PFSK-1 (cell line): ENCODE data around the gene TEPSIN.

Source experiments
- FOXP2 ChIP-seq: optimal IDR thresholded peaks from 2 replicates; pipeline ENCODE3; 2011; ENCODE audit warnings: borderline replicate concordance, control low read depth, inconsistent platforms; ENCODE audit not compliant: insufficient read depth; ENCODE audit errors: extremely low read length, extremely low read depth
- POLR2AphosphoS5 ChIP-seq: IDR thresholded peaks from 2 replicates; pipeline ENCODE4 v1.6.1; 2012; ENCODE audit warnings: low read depth, mild to moderate bottlenecking, control low read depth, low read length, moderate library complexity
- SIN3A ChIP-seq: IDR thresholded peaks from 2 replicates; pipeline ENCODE4 v1.6.1; 2012; ENCODE audit warnings: mild to moderate bottlenecking, low read length, moderate library complexity, borderline replicate concordance; ENCODE audit not compliant: insufficient read depth
- TAF1 ChIP-seq: IDR thresholded peaks from 2 replicates; pipeline ENCODE4 v1.6.1; 2012; ENCODE audit warnings: low read length, control low read depth, borderline replicate concordance; ENCODE audit not compliant: insufficient read depth
- TF ChIP-seq, protein P1 (sequence below), 2 experiments: IDR thresholded peaks; 2 replicates each; pipeline versions ENCODE4 v1.6.1 to v1.8.0; 2011 to 2012; ENCODE audit warnings: low read depth in 2 of 2, low read length in 2 of 2, control low read depth in 1 of 2, inconsistent platforms in 1 of 2, mild to moderate bottlenecking in 1 of 2, moderate library complexity in 1 of 2; ENCODE audit not compliant: insufficient read depth in 1 of 2

TEPSIN gene

DNA sequence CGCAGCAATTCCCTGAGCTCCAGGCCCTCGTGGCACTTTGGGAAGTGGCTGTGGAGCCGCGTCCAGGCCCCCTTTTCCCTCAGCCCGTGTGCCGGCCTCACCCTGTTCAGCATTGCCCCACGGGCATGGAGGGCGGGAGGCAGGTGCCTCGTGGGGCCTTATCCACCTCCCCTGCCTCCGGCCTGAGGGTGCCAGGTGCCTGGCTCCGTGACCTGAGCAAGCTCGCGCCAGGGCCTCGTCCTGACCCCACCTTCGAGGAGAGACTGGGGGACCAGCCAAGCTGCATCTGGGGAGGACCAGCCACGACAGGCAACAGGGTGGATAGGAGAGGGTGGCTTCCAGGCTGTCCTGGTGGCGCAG, 45.8 kb downstream of the TEPSIN start:
- no peak for TF ChIP-seq SIN3A
- TF ChIP-seq TAF1: no peak
- TF ChIP-seq FOXP2: no peak
- TF ChIP-seq, protein P1, sequence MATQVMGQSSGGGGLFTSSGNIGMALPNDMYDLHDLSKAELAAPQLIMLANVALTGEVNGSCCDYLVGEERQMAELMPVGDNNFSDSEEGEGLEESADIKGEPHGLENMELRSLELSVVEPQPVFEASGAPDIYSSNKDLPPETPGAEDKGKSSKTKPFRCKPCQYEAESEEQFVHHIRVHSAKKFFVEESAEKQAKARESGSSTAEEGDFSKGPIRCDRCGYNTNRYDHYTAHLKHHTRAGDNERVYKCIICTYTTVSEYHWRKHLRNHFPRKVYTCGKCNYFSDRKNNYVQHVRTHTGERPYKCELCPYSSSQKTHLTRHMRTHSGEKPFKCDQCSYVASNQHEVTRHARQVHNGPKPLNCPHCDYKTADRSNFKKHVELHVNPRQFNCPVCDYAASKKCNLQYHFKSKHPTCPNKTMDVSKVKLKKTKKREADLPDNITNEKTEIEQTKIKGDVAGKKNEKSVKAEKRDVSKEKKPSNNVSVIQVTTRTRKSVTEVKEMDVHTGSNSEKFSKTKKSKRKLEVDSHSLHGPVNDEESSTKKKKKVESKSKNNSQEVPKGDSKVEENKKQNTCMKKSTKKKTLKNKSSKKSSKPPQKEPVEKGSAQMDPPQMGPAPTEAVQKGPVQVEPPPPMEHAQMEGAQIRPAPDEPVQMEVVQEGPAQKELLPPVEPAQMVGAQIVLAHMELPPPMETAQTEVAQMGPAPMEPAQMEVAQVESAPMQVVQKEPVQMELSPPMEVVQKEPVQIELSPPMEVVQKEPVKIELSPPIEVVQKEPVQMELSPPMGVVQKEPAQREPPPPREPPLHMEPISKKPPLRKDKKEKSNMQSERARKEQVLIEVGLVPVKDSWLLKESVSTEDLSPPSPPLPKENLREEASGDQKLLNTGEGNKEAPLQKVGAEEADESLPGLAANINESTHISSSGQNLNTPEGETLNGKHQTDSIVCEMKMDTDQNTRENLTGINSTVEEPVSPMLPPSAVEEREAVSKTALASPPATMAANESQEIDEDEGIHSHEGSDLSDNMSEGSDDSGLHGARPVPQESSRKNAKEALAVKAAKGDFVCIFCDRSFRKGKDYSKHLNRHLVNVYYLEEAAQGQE (IDR thresholded peaks at IDR 0.05; ENCODE audit: insufficient read depth in 1 of 2, low read depth in 2 of 2, low read length in 2 of 2): no peak
- no peak for TF ChIP-seq POLR2AphosphoS5

DNA sequence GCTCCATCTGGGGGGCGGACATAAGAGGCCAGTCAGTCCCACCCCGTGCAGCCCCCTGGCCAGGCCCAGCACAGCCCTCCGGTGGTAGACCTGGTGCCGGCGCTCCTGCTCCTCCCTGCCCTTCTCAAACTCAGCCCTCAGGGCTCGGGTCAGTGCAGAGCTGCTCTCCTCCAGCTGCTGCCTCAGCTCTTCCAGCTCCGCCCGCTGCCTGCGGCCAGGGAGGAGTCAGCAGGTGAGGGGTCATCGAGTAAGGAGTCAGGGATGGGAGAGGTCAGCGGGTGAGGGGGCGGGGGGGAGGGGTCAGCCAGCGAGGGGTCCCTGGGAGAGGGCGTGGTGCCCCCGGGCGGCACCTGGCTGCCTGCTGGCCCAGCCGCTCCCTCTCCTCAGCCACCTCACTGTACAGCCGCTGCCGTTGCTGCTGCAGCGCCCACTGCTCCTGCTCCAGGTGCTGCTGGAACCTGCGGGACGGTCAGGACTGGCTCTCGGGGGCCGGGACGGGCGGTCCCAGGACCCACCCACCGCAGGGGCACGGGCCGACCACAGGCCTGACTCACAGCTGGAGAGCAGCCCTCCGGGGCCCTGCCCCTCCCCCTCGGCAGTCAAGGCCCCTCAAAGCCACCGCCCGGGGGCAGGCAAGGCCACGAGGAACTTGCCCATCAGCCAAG, 46.3 kb downstream of the TEPSIN start:
- TF ChIP-seq, protein P1 (IDR thresholded peaks at IDR 0.05; ENCODE audit: insufficient read depth in 1 of 2, low read depth in 2 of 2, low read length in 2 of 2): no peak
- no peak for TF ChIP-seq SIN3A
- TF ChIP-seq FOXP2: no peak
- TF ChIP-seq POLR2AphosphoS5: no peak
- TF ChIP-seq TAF1: no peak

DNA sequence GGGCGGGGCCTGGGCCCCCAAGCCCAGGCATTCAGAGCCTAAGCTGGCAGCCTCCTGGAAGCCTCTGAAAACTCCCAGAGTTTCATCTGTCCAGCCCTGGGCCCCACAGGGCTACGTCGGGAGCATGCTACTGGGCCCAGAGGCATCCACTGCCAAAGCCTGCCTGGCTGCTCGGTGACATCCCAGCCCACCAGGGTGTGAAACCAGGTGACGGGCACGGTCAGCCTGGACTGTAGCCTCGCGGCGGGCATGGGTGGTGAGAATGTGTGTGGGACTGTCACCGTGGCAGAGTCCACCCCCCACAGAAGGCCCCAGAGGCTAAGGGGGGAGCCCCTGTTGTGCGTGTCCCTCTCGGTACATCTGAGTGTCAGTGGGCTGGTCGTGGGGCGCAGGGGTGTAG, 47.2 kb downstream of the TEPSIN start:
- TF ChIP-seq SIN3A: no peak
- TF ChIP-seq, protein P1 (IDR thresholded peaks at IDR 0.05; ENCODE audit: insufficient read depth in 1 of 2, low read depth in 2 of 2, low read length in 2 of 2): no peak
- TF ChIP-seq FOXP2: no peak
- no peak for TF ChIP-seq POLR2AphosphoS5
- no peak for TF ChIP-seq TAF1

DNA sequence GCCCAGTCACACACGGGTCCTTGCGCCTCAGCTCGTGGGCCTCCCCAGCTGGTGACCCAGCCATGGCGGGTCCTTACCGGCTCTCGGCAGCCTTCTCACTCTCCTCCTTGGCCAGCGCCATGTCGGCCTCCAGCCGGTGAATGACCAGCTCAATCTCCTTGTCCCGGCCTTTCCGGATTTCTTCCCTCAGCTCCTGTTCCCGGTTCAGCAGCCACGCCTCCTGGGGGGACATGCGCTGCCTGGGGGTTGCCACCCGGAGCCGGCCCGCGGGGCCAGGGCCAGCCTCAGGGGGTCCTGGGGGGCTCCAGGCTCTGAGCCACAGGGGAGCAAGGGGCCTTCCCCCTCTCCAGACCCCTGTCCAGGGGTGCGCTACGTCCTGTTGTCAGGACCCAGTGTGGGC, 47.7 kb downstream of the TEPSIN start:
- TF ChIP-seq, protein P1 (IDR thresholded peaks at IDR 0.05; ENCODE audit: insufficient read depth in 1 of 2, low read depth in 2 of 2, low read length in 2 of 2): no peak
- no peak for TF ChIP-seq SIN3A
- no peak for TF ChIP-seq POLR2AphosphoS5
- TF ChIP-seq TAF1: no peak
- no peak for TF ChIP-seq FOXP2

DNA sequence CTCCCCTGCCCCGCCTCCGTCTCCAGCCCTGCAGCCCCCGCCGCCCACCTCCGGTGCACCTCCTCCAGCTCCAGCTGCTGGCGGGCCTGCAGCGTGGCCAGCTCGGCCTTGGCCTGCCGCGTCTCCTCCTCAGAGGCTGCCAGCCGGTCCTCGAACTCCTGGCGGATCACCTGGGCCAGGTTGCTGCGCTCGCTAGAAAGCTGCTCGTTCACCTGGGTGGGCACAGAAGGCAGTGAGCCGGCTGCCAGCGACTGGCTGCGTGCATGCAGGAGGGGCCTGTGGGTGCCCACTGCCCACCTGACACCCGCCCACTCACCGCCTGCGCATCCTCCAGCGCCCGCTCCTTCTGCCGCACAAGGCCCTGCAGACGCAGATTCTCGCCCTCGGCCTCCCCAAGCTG, 48.3 kb downstream of the TEPSIN start:
- TF ChIP-seq TAF1 (no peak), SIN3A (no peak), POLR2AphosphoS5 (no peak), FOXP2 (no peak)
- TF ChIP-seq, protein P1 (IDR thresholded peaks at IDR 0.05; ENCODE audit: insufficient read depth in 1 of 2, low read depth in 2 of 2, low read length in 2 of 2): no peak
